ENCODE results near the gene BCL2L11.

BCL2L11 gene

GRCh38 chr2:111116011-111116746 is 4.5 kb upstream of the BCL2L11 start:
- H3K27me3 Mint-ChIP-seq (ENCODE audit: low read depth) = peaks cover 65% of the 10 kb centered on the region
- no peaks in the 10 kb centered on the region for H3K36me3 Mint-ChIP-seq (ENCODE audit: low read depth)
- TF ChIP-seq, protein P1, sequence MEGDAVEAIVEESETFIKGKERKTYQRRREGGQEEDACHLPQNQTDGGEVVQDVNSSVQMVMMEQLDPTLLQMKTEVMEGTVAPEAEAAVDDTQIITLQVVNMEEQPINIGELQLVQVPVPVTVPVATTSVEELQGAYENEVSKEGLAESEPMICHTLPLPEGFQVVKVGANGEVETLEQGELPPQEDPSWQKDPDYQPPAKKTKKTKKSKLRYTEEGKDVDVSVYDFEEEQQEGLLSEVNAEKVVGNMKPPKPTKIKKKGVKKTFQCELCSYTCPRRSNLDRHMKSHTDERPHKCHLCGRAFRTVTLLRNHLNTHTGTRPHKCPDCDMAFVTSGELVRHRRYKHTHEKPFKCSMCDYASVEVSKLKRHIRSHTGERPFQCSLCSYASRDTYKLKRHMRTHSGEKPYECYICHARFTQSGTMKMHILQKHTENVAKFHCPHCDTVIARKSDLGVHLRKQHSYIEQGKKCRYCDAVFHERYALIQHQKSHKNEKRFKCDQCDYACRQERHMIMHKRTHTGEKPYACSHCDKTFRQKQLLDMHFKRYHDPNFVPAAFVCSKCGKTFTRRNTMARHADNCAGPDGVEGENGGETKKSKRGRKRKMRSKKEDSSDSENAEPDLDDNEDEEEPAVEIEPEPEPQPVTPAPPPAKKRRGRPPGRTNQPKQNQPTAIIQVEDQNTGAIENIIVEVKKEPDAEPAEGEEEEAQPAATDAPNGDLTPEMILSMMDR (IDR thresholded peaks at IDR 0.05; ENCODE audit: unreplicated experiment in 3 of 3) = no peak
- H3K9me3 Mint-ChIP-seq = no peaks in the 10 kb centered on the region
- H3K27ac Mint-ChIP-seq = no peak overlapping the region
- H3K4me3 Mint-ChIP-seq = peak overlapping the region in 2 of 3 experiments; percentile 46 to 75
- H3K4me1 Mint-ChIP-seq = peaks cover 32% of the 10 kb centered on the region

DNA sequence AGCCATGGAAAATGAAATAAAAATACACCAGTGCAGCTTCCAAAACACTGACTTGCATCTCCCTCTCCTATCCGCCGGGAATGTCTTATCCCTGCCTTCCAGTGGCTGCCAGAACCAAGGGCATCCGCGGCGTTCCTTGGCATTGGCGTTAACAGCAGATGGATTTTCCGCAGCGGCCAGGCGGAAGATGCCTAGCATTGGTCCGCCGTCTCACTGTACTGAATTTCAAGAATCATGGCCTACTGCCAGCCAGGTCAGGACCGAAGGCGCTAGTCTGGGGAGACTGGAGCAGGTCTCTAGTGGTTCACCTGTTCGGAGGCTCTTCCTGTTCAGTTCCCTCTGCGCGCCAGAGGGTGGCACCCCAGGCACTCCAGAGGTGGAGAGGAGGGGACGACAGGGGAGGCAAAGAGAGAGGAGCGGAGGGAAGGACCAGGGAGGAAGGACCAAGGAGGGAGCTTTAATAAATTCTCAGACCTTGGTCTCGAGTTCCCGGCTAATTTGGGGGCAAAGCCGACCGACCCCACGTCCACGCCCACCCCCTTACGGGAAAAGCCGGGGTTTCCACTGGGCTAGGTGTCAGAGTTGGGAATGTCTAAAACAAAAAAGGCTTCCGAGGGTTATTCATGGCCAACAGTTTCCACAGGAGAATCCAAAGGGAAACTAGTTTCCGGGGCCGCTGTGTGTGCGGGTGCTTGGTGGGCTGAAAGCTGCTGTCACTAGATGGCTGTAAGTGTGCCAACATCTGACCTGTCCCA is 3.7 kb upstream of the BCL2L11 start:
- Mint-ChIP-seq H3K36me3 (ENCODE audit: low read depth) (no peaks in the 10 kb centered on the region), H3K4me1 (peaks cover 32% of the 10 kb centered on the region), H3K27ac (peak overlapping the region in 1 of 3 experiments; percentile 3), H3K27me3 (ENCODE audit: low read depth) (peaks cover 65% of the 10 kb centered on the region), H3K4me3 (peak overlapping the region; percentile 82 to 85 (median 84)), H3K9me3 (no peaks in the 10 kb centered on the region)
- TF ChIP-seq, protein P1 (IDR thresholded peaks at IDR 0.05; ENCODE audit: unreplicated experiment in 3 of 3) = peak; percentile 85 to 91 (median 87)

- Mint-ChIP-seq H3K4me1 (peaks cover 32% of the 10 kb centered on the region), H3K27ac (peak overlapping the region; percentile 17 to 73 (median 25)), H3K9me3 (no peaks in the 10 kb centered on the region), H3K36me3 (ENCODE audit: low read depth) (no peaks in the 10 kb centered on the region), H3K4me3 (peak overlapping the region; percentile 84 to 90 (median 85)), H3K27me3 (ENCODE audit: low read depth) (peaks cover 60% of the 10 kb centered on the region)
- TF ChIP-seq, protein P1 (IDR thresholded peaks at IDR 0.05; ENCODE audit: unreplicated experiment in 3 of 3) = no peak
Measured at GRCh38 chr2:111117598-111118480, 2.9 kb upstream of the BCL2L11 start.

- peaks cover 3% of the 10 kb centered on the region for H3K36me3 Mint-ChIP-seq (ENCODE audit: low read depth)
- TF ChIP-seq, protein P1 (IDR thresholded peaks at IDR 0.05; ENCODE audit: unreplicated experiment in 3 of 3) = no peak
- peak overlapping the region; percentile 17 to 73 (median 25) for H3K27ac Mint-ChIP-seq
- H3K4me1 Mint-ChIP-seq = peaks cover 32% of the 10 kb centered on the region
- peak overlapping the region; percentile 83 to 90 (median 85) for H3K4me3 Mint-ChIP-seq
- H3K27me3 Mint-ChIP-seq (ENCODE audit: low read depth) = peaks cover 60% of the 10 kb centered on the region
- no peaks in the 10 kb centered on the region for H3K9me3 Mint-ChIP-seq
Measured at GRCh38 chr2:111118481-111118980, 2.2 kb upstream of the BCL2L11 start.

DNA sequence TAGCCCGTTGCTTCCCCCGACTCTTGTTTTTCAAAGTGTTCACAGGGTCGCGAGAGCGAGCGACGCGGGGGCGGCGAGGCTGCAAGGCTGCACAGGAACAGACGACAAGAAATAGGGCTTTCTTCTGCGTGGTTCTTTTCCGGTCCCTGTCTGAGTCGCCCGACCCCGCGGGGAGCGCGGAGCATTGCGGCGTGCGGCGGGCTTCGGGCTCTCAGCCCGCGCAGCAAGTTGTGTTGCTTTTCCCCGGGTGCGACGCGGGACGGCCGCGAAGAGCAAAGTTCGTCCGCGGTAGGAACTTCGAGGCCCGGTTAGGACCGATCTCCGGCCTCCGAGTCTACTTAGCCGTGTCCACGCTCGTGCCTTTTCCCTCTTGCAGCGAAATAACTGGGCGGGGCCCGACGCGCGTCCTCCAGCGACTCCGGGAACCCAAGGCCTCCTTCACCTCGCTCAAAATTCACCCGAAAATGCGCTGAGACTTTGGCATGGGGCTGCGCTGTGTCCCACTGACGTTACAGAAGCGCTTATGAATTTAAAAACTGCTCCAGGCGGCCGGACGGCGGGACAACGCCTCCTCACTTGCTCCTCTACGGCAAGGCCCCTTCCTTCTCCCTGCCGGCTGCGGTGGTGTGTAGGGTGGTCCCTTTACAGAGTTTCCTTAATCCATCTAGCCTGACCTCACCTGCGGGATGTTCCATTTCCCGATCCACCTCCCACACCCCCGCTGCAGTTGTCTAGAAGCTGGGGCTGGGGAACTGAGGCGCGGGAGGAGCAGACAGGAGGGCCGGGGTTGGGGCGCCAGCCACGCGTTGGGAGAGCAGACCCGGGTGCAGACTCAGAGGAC is 1.5 kb upstream of the BCL2L11 start:
- Mint-ChIP-seq H3K4me1 (peaks cover 32% of the 10 kb centered on the region), H3K36me3 (ENCODE audit: low read depth) (peaks cover 8% of the 10 kb centered on the region), H3K27me3 (ENCODE audit: low read depth) (peaks cover 54% of the 10 kb centered on the region), H3K4me3 (peak overlapping the region; percentile 83 to 90 (median 85)), H3K9me3 (no peaks in the 10 kb centered on the region), H3K27ac (peak overlapping the region in 1 of 3 experiments; percentile 66)
- TF ChIP-seq, protein P1 (IDR thresholded peaks at IDR 0.05; ENCODE audit: unreplicated experiment in 3 of 3) = no peak

Data from nephron (organoid).